ACC112 (cell line): Measurements from ENCODE around the gene NR3C2.

ENCODE experiments used
- H2AFZ ChIP-seq: fragments of 200-600 bp; sonication (generic); one replicate; pipeline ENCODE4 v1.6.0; 2017; ENCODE audit warnings: antibody characterized with exemption, low read length; ENCODE audit not compliant: unreplicated experiment
- H3K27ac ChIP-seq: fragments of 200-600 bp; sonication (generic); 2 replicates; pipeline ENCODE4 v1.5.1; 2014; ENCODE audit warnings: low read depth, mild to moderate bottlenecking, antibody characterized with exemption, low read length, moderate library complexity
- H3K27me3 ChIP-seq: fragments of 200-600 bp; sonication (generic); 2 replicates; pipeline ENCODE4 v1.6.1; 2014; ENCODE audit warnings: mild to moderate bottlenecking, antibody characterized with exemption, low read length, moderate library complexity, mixed read lengths; ENCODE audit not compliant: insufficient read depth
- H3K36me3 ChIP-seq: fragments of 200-600 bp; sonication (generic); 2 replicates; pipeline ENCODE4 v1.6.1; 2016; ENCODE audit warnings: mild to moderate bottlenecking, antibody characterized with exemption, low read length, moderate library complexity, mixed read lengths; ENCODE audit not compliant: insufficient read depth
- H3K4me1 ChIP-seq: fragments of 200-600 bp; sonication (generic); one replicate; pipeline ENCODE4 v1.6.1; 2016; ENCODE audit warnings: low read length, mixed read lengths; ENCODE audit not compliant: insufficient read depth, unreplicated experiment, control insufficient read depth
- H3K4me3 ChIP-seq: fragments of 200-600 bp; sonication (generic); 2 replicates; pipeline ENCODE4 v1.5.1; 2014; ENCODE audit warnings: mild to moderate bottlenecking, low read depth, low read length
- H3K79me2 ChIP-seq: fragments of 200-600 bp; sonication (generic); one replicate; pipeline ENCODE4 v1.6.0; 2016; ENCODE audit warnings: low read length; ENCODE audit not compliant: control insufficient read depth, unreplicated experiment, insufficient read depth

NR3C2 gene

DNA sequence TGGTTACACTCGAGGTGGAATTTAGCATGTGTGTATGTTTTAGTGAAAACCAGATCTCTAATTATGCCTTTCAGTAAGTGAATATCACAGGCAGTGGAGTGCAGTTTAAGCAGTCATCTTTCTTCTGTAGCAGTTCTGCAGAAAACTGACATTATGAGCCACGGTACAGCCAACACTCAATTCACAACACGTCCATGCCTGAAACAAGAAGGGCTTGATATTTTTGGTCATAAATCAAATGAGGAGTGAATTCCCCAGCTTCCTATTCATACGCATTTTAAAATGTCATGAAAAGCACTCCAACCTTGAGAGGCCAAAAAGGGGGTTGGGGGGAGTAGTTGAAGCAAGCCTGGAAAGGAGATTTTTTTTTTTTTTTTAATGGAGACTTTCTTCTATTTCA, 393.6 kb downstream of the NR3C2 start:
- Histone ChIP-seq H3K27ac (no peak overlapping the region), H2AFZ (no peak overlapping the region), H3K36me3 (0 out of 2 replicates have a peak, but pooled peaks cover 8% of the 10 kb centered on the region), H3K4me1 (no peaks in the 10 kb centered on the region), H3K79me2 (peaks cover 6% of the 10 kb centered on the region), H3K4me3 (no peak overlapping the region), H3K27me3 (no peaks in the 10 kb centered on the region)

DNA sequence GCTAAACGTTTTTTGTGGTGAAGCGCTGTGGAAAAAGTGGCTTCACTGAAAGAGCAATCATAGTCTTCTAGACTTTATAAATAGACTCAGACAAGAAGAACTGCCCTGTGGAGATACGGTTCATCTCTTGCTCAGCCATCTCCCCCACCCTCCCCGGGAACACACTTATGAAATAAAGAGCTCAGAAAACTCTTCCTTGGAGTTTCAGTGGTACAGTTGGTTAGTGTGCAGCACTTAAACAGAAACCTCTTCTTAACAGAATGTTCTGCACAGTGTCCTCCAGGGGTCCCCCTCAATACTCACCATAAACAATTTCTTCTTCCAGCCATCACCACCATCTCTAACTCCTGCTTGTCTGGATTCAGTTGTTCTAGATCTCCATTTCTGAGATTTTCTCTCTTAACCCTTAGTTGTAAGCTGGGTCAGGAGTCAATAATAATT, 397.3 kb downstream of the NR3C2 start:
- Histone ChIP-seq H3K4me3 (no peak overlapping the region), H3K79me2 (no peaks in the 10 kb centered on the region), H2AFZ (no peak overlapping the region), H3K27ac (no peak overlapping the region), H3K36me3 (0 out of 2 replicates have a peak, but pooled peaks cover 8% of the 10 kb centered on the region), H3K4me1 (no peaks in the 10 kb centered on the region), H3K27me3 (no peaks in the 10 kb centered on the region)

DNA sequence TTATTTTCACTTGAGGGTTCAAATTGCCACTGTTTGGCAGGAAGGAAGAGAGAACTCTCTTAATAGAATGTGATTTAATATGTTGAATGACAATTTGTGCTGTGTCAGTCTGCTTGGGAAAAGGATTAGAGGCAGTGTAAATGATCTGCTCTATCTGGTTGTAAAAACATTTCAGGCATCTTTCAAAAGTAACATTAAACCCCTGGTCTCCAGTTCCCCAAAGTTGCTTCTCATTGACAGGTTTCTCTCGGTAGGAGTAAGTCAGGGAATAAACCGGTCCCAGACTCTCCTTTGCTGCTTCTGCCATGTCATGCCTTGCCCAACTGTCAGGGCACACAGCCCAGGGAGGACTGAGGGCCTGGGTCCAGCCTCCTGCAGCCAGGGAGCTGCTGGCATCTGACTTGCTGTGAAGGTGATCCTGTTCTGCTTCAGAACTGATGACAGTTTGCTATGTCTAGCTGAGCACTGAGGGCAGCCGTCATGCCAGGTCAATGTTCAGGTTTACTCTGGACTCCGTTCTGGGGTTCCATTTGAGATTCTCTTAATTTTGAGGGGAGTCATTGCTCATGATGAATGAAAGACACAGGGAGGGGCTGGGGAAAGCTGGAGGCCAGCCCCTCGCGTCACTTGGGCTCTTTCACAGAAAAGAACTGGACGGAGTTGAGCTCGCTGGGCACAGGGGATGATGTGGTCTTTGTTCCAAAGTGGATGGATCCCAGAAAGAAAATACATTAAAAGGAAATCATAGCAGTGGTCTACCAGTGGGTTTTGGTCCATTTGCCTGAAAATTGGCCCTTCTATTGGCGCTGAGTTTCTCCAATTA, 397.9 kb downstream of the NR3C2 start:
- Histone ChIP-seq H3K27me3 (no peaks in the 10 kb centered on the region), H3K4me1 (no peaks in the 10 kb centered on the region), H3K27ac (no peak overlapping the region), H3K79me2 (no peaks in the 10 kb centered on the region), H3K4me3 (no peak overlapping the region), H3K36me3 (0 out of 2 replicates have a peak, but pooled peaks cover 8% of the 10 kb centered on the region), H2AFZ (no peak overlapping the region)

DNA sequence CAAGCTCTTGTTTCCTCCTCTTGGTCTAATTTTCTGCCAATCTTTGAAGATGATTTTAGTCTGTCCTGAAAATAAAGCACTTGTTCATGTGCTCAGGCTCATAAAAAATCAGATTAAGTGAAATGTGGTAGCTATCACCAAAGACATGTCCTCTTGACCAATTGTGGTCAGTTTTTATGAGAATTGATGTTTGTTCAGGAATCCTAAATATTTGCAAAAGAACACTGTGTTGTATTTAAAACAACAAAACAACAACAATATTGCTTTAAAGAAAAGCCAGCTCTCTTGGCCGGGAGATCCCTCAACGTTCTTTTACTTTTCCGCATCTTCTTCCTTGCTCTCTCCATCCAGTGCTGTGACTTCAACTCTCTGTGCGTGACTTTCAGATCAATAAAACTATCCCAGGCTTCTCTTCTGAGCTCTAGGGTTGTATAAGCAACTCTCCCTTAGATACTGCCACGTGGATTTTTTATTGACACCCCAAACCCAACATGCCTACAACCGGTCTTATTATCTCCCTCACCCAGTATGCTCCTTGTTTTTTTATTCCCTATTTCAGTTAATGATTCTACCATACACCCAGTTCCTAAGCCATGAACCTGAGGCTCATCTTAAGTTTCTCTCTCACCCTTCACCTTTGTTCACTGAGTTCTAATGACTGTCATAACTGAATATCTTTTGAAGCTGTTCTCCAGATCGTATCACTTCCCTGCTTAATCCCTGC, 400.4 kb downstream of the NR3C2 start:
- H3K4me1 ChIP-seq, result no peaks in the 10 kb centered on the region
- no peak overlapping the region for H3K27ac ChIP-seq
- H3K4me3 ChIP-seq, result no peak overlapping the region
- no peaks in the 10 kb centered on the region for H3K79me2 ChIP-seq
- H3K27me3 ChIP-seq, result no peaks in the 10 kb centered on the region
- H3K36me3 ChIP-seq, result 0 out of 2 replicates have a peak, but pooled peaks cover under 1% of the 10 kb centered on the region
- no peak overlapping the region for H2AFZ ChIP-seq

DNA sequence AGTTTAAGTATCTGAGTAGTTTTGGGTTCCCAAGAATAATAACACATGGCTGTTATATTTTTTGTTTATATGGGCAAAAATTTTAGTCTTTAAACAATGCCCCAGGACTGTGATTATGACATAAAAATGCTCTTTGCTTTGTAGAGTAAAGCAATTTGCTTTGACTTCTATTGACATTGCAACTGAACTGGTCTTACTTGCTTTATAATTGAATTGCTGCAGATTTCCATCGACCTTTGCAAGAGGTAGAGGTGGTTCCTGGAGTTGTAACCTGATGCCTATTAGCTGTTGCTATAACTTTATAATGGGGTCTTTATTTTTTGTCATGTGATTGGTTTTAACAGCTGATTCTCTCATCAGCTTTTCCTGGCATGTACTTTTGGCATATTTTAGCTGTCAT, 407.4 kb downstream of the NR3C2 start:
- no peaks in the 10 kb centered on the region for H3K79me2 ChIP-seq

DNA sequence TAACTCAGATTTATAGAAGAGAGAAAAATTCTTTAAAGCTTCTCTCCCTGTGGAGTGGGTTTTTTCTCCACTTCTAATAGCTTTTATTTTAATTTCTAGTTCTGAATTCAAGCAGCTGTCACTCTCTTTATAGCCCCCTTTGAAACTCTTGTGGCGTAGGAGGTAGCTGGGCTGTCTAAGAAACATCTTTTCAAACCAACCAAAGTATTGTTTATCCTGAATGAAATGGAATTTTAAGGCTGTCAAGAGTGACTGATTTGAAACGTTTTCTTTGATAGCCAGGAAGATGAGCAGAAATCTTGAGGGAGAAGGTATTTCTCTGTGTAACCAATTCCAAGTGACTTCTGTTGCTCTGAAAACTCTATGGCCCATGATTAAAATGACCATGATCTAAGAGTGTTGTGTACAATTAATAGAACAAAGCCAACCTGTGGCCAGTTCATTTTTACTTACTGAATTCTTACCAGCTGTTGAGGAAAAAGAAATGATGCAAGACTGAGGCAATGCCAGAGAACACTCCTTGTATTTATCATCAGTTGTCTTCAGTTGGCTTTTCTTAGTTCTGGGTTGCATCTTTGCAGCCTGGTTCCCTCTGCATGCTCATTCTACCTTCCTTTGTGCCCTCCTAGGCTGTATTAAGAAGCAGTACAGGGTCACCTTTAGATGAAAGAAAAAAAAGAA, 411.9 kb downstream of the NR3C2 start:
- Histone ChIP-seq H3K4me1 (peaks cover 9% of the 10 kb centered on the region), H3K27me3 (no peaks in the 10 kb centered on the region), H3K4me3 (no peak overlapping the region), H2AFZ (no peak overlapping the region), H3K79me2 (no peaks in the 10 kb centered on the region), H3K36me3 (peaks cover 4% of the 10 kb centered on the region; the same call in 1 of the 2 replicates), H3K27ac (no peak overlapping the region)

More for the DNA sequence above, 407.4 kb downstream of the NR3C2 start:
- Histone ChIP-seq H3K4me3 (no peak overlapping the region), H2AFZ (no peak overlapping the region), H3K27ac (no peak overlapping the region), H3K4me1 (peaks cover 5% of the 10 kb centered on the region), H3K36me3 (peaks cover 4% of the 10 kb centered on the region; the same call in 1 of the 2 replicates), H3K27me3 (no peaks in the 10 kb centered on the region)

DNA sequence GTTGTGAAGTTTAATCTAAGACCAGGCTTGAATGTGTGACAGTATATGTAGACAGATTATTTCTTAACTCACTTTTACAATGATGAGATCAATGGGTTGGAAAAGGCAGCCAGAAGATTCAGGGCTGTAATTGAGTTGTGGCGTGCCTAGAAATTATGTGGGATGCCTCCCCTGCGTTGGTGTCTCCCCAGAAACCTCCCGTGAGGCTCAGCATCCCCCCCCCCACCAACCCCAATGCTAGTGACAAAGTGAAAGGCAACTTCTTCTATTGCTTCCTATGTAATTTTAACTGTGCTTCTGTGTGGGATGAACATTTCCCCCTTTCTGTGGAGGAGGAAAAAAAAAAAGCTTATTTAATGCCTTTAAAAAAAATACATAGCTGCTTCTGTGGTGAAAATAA, 412.4 kb downstream of the NR3C2 start:
- Histone ChIP-seq H3K27me3 (no peaks in the 10 kb centered on the region), H2AFZ (no peak overlapping the region), H3K36me3 (peaks cover 4% of the 10 kb centered on the region; the same call in 1 of the 2 replicates), H3K27ac (no peak overlapping the region), H3K4me3 (no peak overlapping the region), H3K4me1 (peaks cover 9% of the 10 kb centered on the region), H3K79me2 (no peaks in the 10 kb centered on the region)
